Measurements from ENCODE around the gene AUP1. TPM values are rescaled to one million over a fixed set of nuclear protein-coding genes. Genes with fewer than 3 reads are reported as not detected.
A peak's percentile ranks its signal among the peaks of the same experiment; 100 is the strongest.

Gene AUP1
- polyA plus RNA-seq, 3 donors: 130 to 385 (median 149) TPM

GRCh38 chr2:74515271-74515980, 14.1 kb downstream of the AUP1 start:
- H3K4me3 ChIP-seq (replicated peaks in 1 of 3; ENCODE audit: low read depth in 2 of 3, low read length in 3 of 3): peak overlapping the region in 1 of 3 experiments; percentile 72
- peaks cover 87 to 100% (median 93%) of the 10 kb centered on the region in 3 donors for H3K27me3 Mint-ChIP-seq (ENCODE audit: low read depth in 3 of 3)

More at GRCh38 chr2:74515271-74515980, 14.1 kb downstream of the AUP1 start:
- Mint-ChIP-seq H3K4me1 (peaks cover 39% of the 10 kb centered on the region), H3K4me3 (peak overlapping the region; percentile 67 to 90), H3K27ac (peak overlapping the region in 2 of 7 donors; percentile 33 to 53), H3K36me3 (peaks cover 9 to 10% of the 10 kb centered on the region in 2 donors), H3K9me3 (peaks cover 2 to 28% (median 24%) of the 10 kb centered on the region in 7 donors)
- no peaks in the 10 kb centered on the region for H3K36me3 ChIP-seq (replicated peaks in 1 of 2; ENCODE audit: control insufficient read depth in 1 of 2, insufficient read depth in 2 of 2, low read length in 2 of 2)
- H2AFZ ChIP-seq (ENCODE audit: insufficient read depth, low read depth, low read length, poor library complexity, severe bottlenecking): peak overlapping the region; percentile 74
- TF ChIP-seq, protein P1, sequence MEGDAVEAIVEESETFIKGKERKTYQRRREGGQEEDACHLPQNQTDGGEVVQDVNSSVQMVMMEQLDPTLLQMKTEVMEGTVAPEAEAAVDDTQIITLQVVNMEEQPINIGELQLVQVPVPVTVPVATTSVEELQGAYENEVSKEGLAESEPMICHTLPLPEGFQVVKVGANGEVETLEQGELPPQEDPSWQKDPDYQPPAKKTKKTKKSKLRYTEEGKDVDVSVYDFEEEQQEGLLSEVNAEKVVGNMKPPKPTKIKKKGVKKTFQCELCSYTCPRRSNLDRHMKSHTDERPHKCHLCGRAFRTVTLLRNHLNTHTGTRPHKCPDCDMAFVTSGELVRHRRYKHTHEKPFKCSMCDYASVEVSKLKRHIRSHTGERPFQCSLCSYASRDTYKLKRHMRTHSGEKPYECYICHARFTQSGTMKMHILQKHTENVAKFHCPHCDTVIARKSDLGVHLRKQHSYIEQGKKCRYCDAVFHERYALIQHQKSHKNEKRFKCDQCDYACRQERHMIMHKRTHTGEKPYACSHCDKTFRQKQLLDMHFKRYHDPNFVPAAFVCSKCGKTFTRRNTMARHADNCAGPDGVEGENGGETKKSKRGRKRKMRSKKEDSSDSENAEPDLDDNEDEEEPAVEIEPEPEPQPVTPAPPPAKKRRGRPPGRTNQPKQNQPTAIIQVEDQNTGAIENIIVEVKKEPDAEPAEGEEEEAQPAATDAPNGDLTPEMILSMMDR (IDR thresholded peaks at IDR 0.05): no peak
- no peak for DNase-seq
- intact Hi-C loops (cut with micrococcal nuclease): no loop called here
- WGBS (ENCODE audit: insufficient coverage): 5% methylated on average over 55 of the region's 60 CpGs
- H3K79me2 ChIP-seq (ENCODE audit: insufficient read depth, low read length): no peaks in the 10 kb centered on the region
- H3K4me2 ChIP-seq (replicated peaks; ENCODE audit: extremely low read depth, low read length, poor library complexity, severe bottlenecking): peak overlapping the region; percentile 86
- H4K20me1 ChIP-seq (ENCODE audit: insufficient read depth, low read length): no peaks in the 10 kb centered on the region
- H3K27me3 ChIP-seq (ENCODE audit: control insufficient read depth in 2 of 2, insufficient read depth in 2 of 2, low read length in 2 of 2): peaks cover 81 to 99% of the 10 kb centered on the region in 2 donors
- no peak overlapping the region for H3K9ac ChIP-seq (ENCODE audit: insufficient read depth, low read length, poor library complexity, severe bottlenecking)
- no peak overlapping the region for H3K27ac ChIP-seq (ENCODE audit: low read depth in 1 of 2, low read length in 2 of 2)
- H3K4me1 ChIP-seq (ENCODE audit: control insufficient read depth in 1 of 2, insufficient read depth in 2 of 2, low read length in 2 of 2): peaks cover 26 to 32% of the 10 kb centered on the region in 2 donors
- H3K9me3 ChIP-seq (replicated peaks in 1 of 2; ENCODE audit: control insufficient read depth in 1 of 2, insufficient read depth in 1 of 2, low read length in 2 of 2): peaks cover 0 to 26% of the 10 kb centered on the region in 2 donors
